HG03354 (cell line): ENCODE measurements around the gene CA11.
"Not testable (repeated sequence)": the region's sequence is repeated elsewhere in the genome, so short reads cannot be mapped to it uniquely, and the experiment has no call there.

Experiments used
- ATAC-seq: cut with Tn5 transposase; IDR thresholded peaks from one replicate; pipeline ENCODE4 v1.9.1; 2021; ENCODE audit warnings: mild to moderate bottlenecking; ENCODE audit not compliant: unreplicated experiment, poor library complexity, severe bottlenecking

The CA11 gene

GRCh38 chr19:48644839-48645619, 958 bp downstream of the CA11 start:
- ATAC-seq, result peak; percentile 57

GRCh38 chr19:48644355-48644754, 1.6 kb downstream of the CA11 start:
- no peak for ATAC-seq

- ATAC-seq, result no peak
Measured at GRCh38 chr19:48642862-48643261, 3.1 kb downstream of the CA11 start.

- no peak for ATAC-seq
Measured at GRCh38 chr19:48641850-48642249, 4.1 kb downstream of the CA11 start.

- no peak for ATAC-seq
Measured at GRCh38 chr19:48639483-48640375, 6.3 kb downstream of the CA11 start.

GRCh38 chr19:48638831-48639381, 7.1 kb downstream of the CA11 start:
- ATAC-seq, result no peak

- ATAC-seq, result peak; percentile 21
Measured at GRCh38 chr19:48637948-48638830, 7.8 kb downstream of the CA11 start.

GRCh38 chr19:48637449-48637947, 8.5 kb downstream of the CA11 start:
- peak; percentile 72 for ATAC-seq

GRCh38 chr19:48636859-48637448, 9.0 kb downstream of the CA11 start, which contains the start of gene DBP:
Gene DBP, minus strand, starts transcription at chr19:48637379. Its CDS starts 385 bp downstream, at chr19:48636994.
- no peak for ATAC-seq

- no peak for ATAC-seq
Measured at GRCh38 chr19:48635966-48636858, 9.8 kb downstream of the CA11 start.

GRCh38 chr19:48635263-48635965, 10.6 kb downstream of the CA11 start:
- no peak for ATAC-seq

- peak; percentile 30 for ATAC-seq
Measured at GRCh38 chr19:48634424-48635262, 11.3 kb downstream of the CA11 start.

- no peak for ATAC-seq
Measured at GRCh38 chr19:48634036-48634342, 12.0 kb downstream of the CA11 start.

GRCh38 chr19:48633148-48634035, 12.6 kb downstream of the CA11 start:
- no peak for ATAC-seq

GRCh38 chr19:48632692-48633147, 13.3 kb downstream of the CA11 start:
- no peak for ATAC-seq

- not testable (repeated sequence) for ATAC-seq
Measured at GRCh38 chr19:48632286-48632685, 13.7 kb downstream of the CA11 start.
